Hepatocyte (in vitro differentiated cells): ENCODE data around the gene AKR1B15. TPM values are rescaled to one million over a fixed set of nuclear protein-coding genes. Genes with fewer than 3 reads are reported as not detected.
"Not testable (repeated sequence)": the region's sequence is repeated elsewhere in the genome, so short reads cannot be mapped to it uniquely, and the experiment has no call there.

Experiments used
- DNase-seq: peaks from one replicate; pipeline ENCODE4 v3.0.0-alpha.2; 2016; ENCODE audit warnings: low spot score
- H2AFZ ChIP-seq: fragments of 200-600 bp; sonication (generic); 2 replicates; pipeline ENCODE4 v1.6.0; 2016; ENCODE audit warnings: antibody characterized with exemption, mild to moderate bottlenecking
- H3K27ac ChIP-seq: fragments of 200-600 bp; sonication (generic); 2 replicates; pipeline ENCODE4 v1.5.1; 2016; ENCODE audit warnings: mild to moderate bottlenecking
- H3K27me3 ChIP-seq: fragments of 200-600 bp; sonication (generic); 2 replicates; pipeline ENCODE4 v1.6.1; 2016
- H3K36me3 ChIP-seq: fragments of 200-600 bp; sonication (generic); replicated peaks from 2 replicates; pipeline ENCODE4 v1.5.1; 2016; ENCODE audit warnings: low read depth; ENCODE audit not compliant: insufficient read depth
- H3K4me1 ChIP-seq: fragments of 200-600 bp; sonication (generic); 2 replicates; pipeline ENCODE4 v1.5.1; 2016; ENCODE audit warnings: mild to moderate bottlenecking, moderate library complexity; ENCODE audit not compliant: insufficient read depth
- H3K4me2 ChIP-seq: fragments of 200-600 bp; sonication (generic); 2 replicates; pipeline ENCODE4 v1.6.0; 2016
- H3K4me3 ChIP-seq: fragments of 200-600 bp; sonication (generic); 2 replicates; pipeline ENCODE4 v1.5.1; 2016; ENCODE audit warnings: mild to moderate bottlenecking
- H3K79me2 ChIP-seq: fragments of 200-600 bp; sonication (generic); 2 replicates; pipeline ENCODE4 v1.6.0; 2017; ENCODE audit warnings: mild to moderate bottlenecking
- H3K9me2 ChIP-seq: fragments of 200-600 bp; sonication (generic); replicated peaks from 2 replicates; pipeline ENCODE4 v1.6.0; 2017; ENCODE audit warnings: mild to moderate bottlenecking; ENCODE audit not compliant: insufficient read depth
- H3K9me3 ChIP-seq: fragments of 200-600 bp; sonication (generic); 2 replicates; pipeline ENCODE4 v1.5.1; 2016; ENCODE audit warnings: low read depth, mild to moderate bottlenecking
- H4K20me1 ChIP-seq: fragments of 200-600 bp; sonication (generic); 2 replicates; pipeline ENCODE4 v1.6.0; 2016; ENCODE audit warnings: mild to moderate bottlenecking; ENCODE audit not compliant: insufficient read depth, poor library complexity, severe bottlenecking
- CTCF ChIP-seq: fragments of 200-600 bp; sonication (generic); IDR thresholded peaks from 2 replicates; pipeline ENCODE4 v1.5.1; 2016; ENCODE audit warnings: antibody characterized with exemption, mild to moderate bottlenecking; ENCODE audit not compliant: poor library complexity
- EZH2 ChIP-seq: fragments of 200-600 bp; sonication (generic); IDR thresholded peaks from 2 replicates; pipeline ENCODE4 v1.6.1; 2016; ENCODE audit warnings: antibody characterized with exemption, mild to moderate bottlenecking, borderline replicate concordance
- EZH2phosphoT487 ChIP-seq: fragments of 200-600 bp; sonication (generic); IDR thresholded peaks from one replicate; pipeline ENCODE4 v1.6.1; 2018; ENCODE audit warnings: antibody characterized with exemption, mild to moderate bottlenecking, low read depth, moderate library complexity; ENCODE audit not compliant: unreplicated experiment, severe bottlenecking
- WGBS: methylation state at CpG from one replicate; pipeline ENCODE4 v1.1.6; 2016; ENCODE audit warnings: low lambda C conversion rate; ENCODE audit errors: missing lambda C conversion rate; 5-methylcytosine and 5-hydroxymethylcytosine counted together
- polyA plus RNA-seq: library from polyadenylated mRNA; unstranded; fragments of >200 nt; fragmentation: Nextera tagmentation; extraction: Ambion mirVana; gene quantifications from 2 replicates; pipeline ENCODE4 v1.2.1, GENCODE V29; 2016
- total RNA-seq: library from RNA; depleted of rRNA; stranded (reverse); fragments of >200 nt; gene quantifications from 2 replicates; pipeline ENCODE4 v1.2.3, GENCODE V29; 2014

Gene AKR1B15
- total and polyA plus RNA-seq, 2 experiments from 2014 or later = 6.3 to 13.7 TPM

DNA sequence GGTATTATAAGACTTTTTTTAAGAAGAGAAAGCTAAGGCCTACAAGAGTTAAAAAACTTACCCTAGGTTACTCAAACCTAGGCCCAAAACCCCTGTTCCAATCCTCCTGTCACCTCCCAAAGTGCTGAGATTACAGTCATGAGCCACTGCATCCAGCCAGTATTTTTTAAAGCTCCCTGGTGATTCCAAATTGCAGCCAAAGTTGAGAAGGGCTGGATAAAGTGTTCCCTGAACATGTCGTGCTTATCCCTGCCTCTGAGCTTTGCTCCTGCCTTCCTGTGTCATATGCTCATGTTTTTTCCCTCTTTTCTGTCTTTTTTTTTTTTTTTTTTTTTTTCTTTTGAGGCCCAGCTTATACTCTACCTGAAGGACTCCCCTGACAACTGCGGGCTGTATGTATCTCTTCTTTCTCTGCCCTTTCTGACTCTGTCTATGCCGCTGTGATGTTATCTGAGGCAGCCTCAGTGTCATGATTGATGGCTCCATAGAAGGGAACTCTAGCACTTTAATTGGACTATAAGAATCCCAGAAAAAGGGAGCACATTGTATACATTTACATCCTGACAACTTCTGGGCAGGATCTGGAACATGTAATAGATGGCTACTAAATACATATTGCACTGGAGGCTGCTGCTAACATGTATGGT lies 13.5 kb upstream of the AKR1B15 start:
- no peak overlapping the region for H2AFZ ChIP-seq
- H3K9me3 ChIP-seq = no peaks in the 10 kb centered on the region
- TF ChIP-seq EZH2 (no peak), CTCF (no peak), EZH2phosphoT487 (no peak)
- H3K27ac ChIP-seq = peak overlapping the region; percentile 58
- H3K27me3 ChIP-seq = no peaks in the 10 kb centered on the region
- peaks cover 13% of the 10 kb centered on the region for H3K4me1 ChIP-seq
- DNase-seq = no peak
- H3K9me2 ChIP-seq = no peaks in the 10 kb centered on the region
- no peaks in the 10 kb centered on the region for H4K20me1 ChIP-seq
- H3K4me3 ChIP-seq = no peak overlapping the region
- 72% methylated on average over 3 of the region's 3 CpGs for WGBS
- no peaks in the 10 kb centered on the region for H3K36me3 ChIP-seq
- H3K79me2 ChIP-seq = no peaks in the 10 kb centered on the region
- no peak overlapping the region for H3K4me2 ChIP-seq

GRCh38 chr7:134535919-134536299 lies 13.0 kb upstream of the AKR1B15 start:
- no peaks in the 10 kb centered on the region for H3K36me3 ChIP-seq
- no peaks in the 10 kb centered on the region for H3K9me3 ChIP-seq
- H3K4me3 ChIP-seq = no peak overlapping the region
- no peak overlapping the region for H2AFZ ChIP-seq
- no peaks in the 10 kb centered on the region for H3K79me2 ChIP-seq
- H3K27me3 ChIP-seq = no peaks in the 10 kb centered on the region
- peak overlapping the region; percentile 58 for H3K27ac ChIP-seq
- H3K4me2 ChIP-seq = no peak overlapping the region
- TF ChIP-seq EZH2 = no peak
- TF ChIP-seq CTCF = no peak
- no peak for TF ChIP-seq EZH2phosphoT487
- H3K9me2 ChIP-seq = no peaks in the 10 kb centered on the region
- H3K4me1 ChIP-seq = peaks cover 13% of the 10 kb centered on the region
- 81% methylated on average over 3 of the region's 3 CpGs for WGBS
- no peak for DNase-seq
- no peaks in the 10 kb centered on the region for H4K20me1 ChIP-seq

GRCh38 chr7:134536558-134536957 lies 12.4 kb upstream of the AKR1B15 start:
- WGBS = 89% methylated on average over 3 of the region's 3 CpGs
- H4K20me1 ChIP-seq, H3K27ac ChIP-seq, H3K4me2 ChIP-seq, H3K9me3 ChIP-seq, H2AFZ ChIP-seq, H3K27me3 ChIP-seq, DNase-seq, H3K4me3 ChIP-seq, H3K36me3 ChIP-seq, H3K79me2 ChIP-seq, H3K9me2 ChIP-seq: not testable (repeated sequence)
- peaks cover 13% of the 10 kb centered on the region for H3K4me1 ChIP-seq

GRCh38 chr7:134537273-134537781 lies 11.6 kb upstream of the AKR1B15 start:
- DNase-seq, H4K20me1 ChIP-seq, H3K79me2 ChIP-seq, H3K4me2 ChIP-seq, H3K27ac ChIP-seq, H3K4me3 ChIP-seq, H3K9me2 ChIP-seq, H2AFZ ChIP-seq, H3K27me3 ChIP-seq, H3K4me1 ChIP-seq, H3K9me3 ChIP-seq, H3K36me3 ChIP-seq: not testable (repeated sequence)
- WGBS = 87% methylated on average over 5 of the region's 5 CpGs
